HG03066 (cell line): ENCODE measurements around the gene FGFBP1.
"Not testable (repeated sequence)": the region's sequence is repeated elsewhere in the genome, so short reads cannot be mapped to it uniquely, and the experiment has no call there.

Experiments used
- ATAC-seq: cut with Tn5 transposase; IDR thresholded peaks from one replicate; pipeline ENCODE4 v1.9.1; 2021; ENCODE audit warnings: low read depth; ENCODE audit not compliant: unreplicated experiment

Gene FGFBP1

DNA sequence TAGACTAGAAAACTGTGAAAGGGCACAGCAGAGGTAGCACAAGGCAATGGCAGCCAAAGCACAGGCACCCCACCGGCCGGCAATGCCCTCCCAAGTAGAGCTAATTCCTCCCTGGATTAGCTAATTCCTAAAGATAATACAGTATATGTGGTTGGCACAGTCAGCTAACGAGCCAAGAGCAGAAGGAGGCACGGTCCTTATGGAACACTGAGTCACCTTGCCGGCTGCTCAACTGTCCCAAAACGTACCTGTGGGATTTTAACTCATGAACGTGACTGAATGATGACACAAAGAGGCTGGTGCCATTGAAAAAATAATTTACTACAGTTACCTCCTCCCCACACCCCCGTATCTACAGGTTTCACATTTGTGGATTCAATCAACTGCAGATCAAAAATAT is 9.1 kb upstream of the FGFBP1 start:
- no peak for ATAC-seq

DNA sequence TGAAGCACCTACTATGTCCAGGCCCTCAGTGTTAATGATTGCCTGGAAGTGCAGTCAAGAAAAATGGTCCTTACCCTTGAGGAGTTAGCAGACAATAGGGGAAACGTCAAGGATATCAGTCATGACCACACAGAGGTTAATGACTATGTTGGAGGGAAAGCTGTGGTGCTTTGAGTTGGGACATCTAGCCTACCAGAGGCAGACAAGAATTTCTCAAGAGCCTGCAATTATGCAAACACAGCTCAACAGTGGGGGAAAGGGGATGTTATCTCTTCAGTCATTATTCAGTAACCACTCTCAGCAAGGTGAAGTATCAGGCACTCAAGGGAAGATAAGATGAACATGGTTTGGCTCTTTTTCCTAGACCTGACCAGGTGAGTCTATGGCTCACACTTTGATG is 7.0 kb upstream of the FGFBP1 start:
- ATAC-seq: no peak

DNA sequence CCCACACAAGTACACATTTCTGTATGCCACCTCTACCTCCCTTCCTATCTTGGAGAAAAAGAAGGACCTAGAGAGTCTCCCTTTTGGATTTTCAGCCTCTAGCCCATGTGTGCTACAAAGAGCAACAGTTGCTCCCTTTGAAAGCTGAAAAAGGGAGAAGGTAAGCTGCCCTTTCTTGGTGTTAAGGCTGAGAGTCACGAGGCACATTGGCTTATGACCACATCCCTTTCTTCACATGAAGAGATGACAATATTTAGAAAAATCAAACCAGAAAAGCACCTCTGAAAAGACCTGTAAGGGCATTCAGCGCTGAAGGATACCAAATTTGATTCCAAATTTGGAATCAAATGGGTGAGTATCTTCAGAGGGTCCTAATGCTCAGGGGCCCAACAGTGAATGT is 6.4 kb upstream of the FGFBP1 start:
- ATAC-seq: no peak

GRCh38 chr4:15942283-15942682 is 3.7 kb upstream of the FGFBP1 start:
- no peak for ATAC-seq

DNA sequence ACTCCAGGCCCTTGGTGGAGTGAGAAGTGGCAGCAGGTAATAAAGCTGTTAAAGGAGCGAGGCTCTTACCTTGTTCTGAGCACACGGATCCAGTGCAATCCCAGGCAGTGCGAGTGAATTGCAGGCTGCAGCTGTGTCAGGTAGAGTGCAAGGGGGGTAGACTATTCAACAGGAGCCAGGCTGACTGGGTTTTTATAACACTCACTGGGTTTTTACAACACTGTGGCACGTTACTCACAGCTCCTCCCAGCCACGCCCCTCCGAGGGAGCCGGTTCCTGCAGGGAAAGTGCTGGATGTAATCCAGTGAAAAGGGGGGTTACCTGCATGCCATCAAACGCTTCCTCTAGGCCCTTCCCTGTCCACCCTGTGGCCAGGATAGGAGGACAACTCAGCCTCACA is 358 bp downstream of the FGFBP1 start:
- ATAC-seq: no peak

GRCh38 chr4:15936495-15936894 is 2.0 kb downstream of the FGFBP1 start:
- ATAC-seq: no peak

GRCh38 chr4:15935504-15936402 is 2.8 kb downstream of the FGFBP1 start:
- no peak for ATAC-seq

GRCh38 chr4:15934259-15934658 is 4.3 kb downstream of the FGFBP1 start:
- no peak for ATAC-seq

- ATAC-seq: no peak
Observed at GRCh38 chr4:15931451-15932210, 6.9 kb downstream of the FGFBP1 start.

GRCh38 chr4:15930314-15930713 is 8.2 kb downstream of the FGFBP1 start:
- no peak for ATAC-seq

DNA sequence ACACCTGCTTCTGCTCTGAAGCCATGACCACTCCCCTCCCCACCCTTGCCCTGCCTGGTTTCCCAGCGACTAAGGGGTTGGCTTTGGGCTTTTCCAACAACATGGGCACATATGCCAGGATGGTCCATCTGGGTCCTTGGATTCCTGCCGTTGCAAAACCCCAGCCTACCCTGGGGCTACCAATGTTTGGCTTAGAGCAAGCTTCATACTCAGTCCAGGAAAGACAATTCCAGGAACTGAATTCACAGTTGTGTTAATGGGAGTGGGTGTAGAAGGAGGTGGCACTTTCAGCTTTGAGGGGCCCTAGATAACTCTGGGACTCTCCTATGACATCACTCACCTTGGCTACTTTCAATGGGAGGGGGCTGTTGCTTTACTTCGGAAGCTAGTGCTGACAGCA is 9.0 kb downstream of the FGFBP1 start:
- ATAC-seq: no peak

DNA sequence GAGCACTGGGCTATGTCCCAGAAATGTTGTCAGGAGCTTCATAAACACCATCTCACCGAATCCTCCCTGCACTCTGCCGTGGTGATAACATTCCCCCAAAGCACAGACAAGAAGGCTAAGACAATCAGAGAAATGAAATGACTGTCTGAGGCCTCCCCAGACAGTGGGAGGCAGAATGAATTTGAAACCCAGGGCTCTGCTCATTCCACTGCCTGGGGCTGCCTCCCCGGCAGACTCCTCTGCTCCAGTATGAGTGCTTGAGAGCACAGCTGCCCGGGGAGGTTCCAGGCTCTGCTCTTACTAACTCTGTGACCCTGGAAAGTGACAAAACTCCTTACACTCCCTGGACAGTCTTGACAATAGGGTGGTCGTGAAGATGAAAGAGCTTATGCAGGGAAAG is 9.7 kb downstream of the FGFBP1 start:
- ATAC-seq: no peak

DNA sequence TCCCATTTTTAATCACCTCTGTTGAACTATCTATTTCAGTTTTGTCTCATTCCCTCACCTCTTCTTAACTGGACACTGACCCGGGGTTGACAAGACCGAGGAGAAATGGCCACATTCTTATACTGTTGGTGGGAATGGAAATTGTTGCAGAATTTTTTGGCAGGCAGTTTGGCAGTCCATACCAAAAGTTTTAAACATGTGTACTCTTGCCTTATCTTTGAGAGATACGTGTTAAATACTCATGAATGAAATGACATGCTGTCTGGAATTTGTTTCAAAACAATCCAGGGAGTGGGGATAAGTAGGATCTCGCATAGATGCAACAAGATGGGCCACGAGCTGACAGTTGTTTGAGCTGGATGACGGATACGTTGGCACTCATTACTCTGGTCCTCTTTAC is 12.1 kb downstream of the FGFBP1 start:
- no peak for ATAC-seq

- ATAC-seq: no peak
Observed at GRCh38 chr4:15925830-15926229, 12.7 kb downstream of the FGFBP1 start.

- ATAC-seq: no peak
Observed at GRCh38 chr4:15921592-15921932, 17.0 kb downstream of the FGFBP1 start.

GRCh38 chr4:15920723-15921591 is 17.6 kb downstream of the FGFBP1 start:
- ATAC-seq: no peak

DNA sequence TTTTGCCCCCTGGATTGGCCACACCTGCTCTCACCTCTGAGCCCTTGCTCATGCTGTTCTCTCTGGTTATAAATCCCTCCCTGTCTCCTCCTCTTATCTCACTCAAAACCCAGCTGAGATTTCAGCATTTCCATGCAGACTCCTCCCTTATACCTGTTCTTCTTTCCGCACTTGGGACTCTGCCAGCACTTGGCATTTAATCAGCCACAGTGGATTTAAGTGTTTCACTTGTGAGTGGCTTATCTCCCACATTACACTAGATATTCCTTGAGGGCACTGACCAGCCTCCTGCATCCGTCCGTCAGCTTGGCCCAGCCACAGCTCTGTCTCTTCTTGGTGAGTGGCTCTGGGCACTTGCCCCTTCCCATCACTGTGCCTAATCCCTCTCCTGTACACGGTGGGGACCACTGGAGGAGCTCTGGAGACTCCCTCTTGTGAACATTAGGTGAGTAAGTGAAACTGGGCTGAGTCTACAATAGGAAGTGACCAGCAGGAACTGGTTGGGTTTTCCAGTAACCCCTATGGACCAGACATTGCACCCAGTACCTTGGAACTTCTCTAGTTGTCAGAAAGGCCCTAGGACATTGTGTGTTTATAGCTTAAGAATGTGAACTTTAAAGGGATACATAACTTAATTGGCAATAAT is 19.9 kb downstream of the FGFBP1 start:
- no peak for ATAC-seq

- no peak for ATAC-seq
Observed at GRCh38 chr4:15917297-15917696, 21.2 kb downstream of the FGFBP1 start.

DNA sequence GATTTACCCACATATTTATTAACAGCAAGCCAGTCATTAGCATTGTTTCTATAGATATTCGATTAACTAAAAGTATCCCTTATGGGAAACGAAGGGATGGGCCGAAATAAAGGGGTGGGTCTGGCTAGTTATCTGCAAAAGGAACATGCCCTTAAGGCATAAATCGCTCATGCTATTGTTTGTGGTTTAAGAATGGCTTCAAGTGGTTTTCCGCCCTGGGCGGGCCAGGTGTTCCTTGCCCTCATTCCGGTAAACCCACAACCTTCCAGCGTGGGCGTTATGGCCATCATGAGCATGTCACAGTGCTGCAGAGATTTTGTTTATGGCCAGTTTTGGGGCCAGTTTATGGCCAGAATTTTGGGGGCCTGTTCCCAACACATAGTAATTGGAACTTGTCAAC is 22.2 kb downstream of the FGFBP1 start:
- not testable (repeated sequence) for ATAC-seq

DNA sequence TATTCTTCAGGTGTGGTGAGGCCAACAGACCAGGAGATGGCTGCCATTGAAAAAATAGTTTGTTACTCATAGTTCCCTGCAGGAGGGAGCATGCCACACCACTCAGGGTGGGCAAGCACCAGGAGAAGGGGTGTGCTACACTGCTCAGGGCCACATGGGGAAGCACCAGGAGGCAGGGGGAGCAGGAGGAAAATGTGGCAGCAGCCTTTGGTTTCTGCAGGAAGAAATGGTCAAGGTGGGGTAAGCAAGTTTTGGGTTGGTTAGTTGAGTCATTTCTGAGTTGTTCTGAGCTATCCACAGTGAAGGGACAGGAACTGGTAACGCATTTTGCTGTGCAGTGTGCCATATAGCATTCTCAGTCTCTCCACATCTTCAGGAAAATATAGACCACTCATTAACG is 23.8 kb downstream of the FGFBP1 start:
- ATAC-seq: no peak

GRCh38 chr4:15914291-15914690 is 24.2 kb downstream of the FGFBP1 start:
- no peak for ATAC-seq
